Measurements from ENCODE around the gene PBX2.
"Not testable (repeated sequence)": the region's sequence is repeated elsewhere in the genome, so short reads cannot be mapped to it uniquely, and the experiment has no call there.

- not testable (repeated sequence) for TF ChIP-seq POLR2A, CTCF, EP300 (IDR thresholded peaks at IDR 0.05)
Observed at GRCh38 chr6:32144238-32144637, 45.8 kb downstream of the PBX2 start.

Data from ovary (tissue), 3 donors.